Midbrain (tissue), 1 donor: ENCODE results near the gene ITIH2.

Source experiments
- DNase-seq: peaks from one replicate; lab custom pipeline; 2025; lab: John Stamatoyannopoulos, UW

The ITIH2 gene

GRCh38 chr10:7797582-7797981, 94.5 kb downstream of the ITIH2 start:
- DNase-seq: no peak
